ENCODE data around the gene PROM1. TPM values are rescaled to one million over a fixed set of nuclear protein-coding genes. Genes with fewer than 3 reads are reported as not detected.

Gene PROM1
- total and polyA plus RNA-seq, 11 donors: 1.5 to 30.5 (median 6.0) TPM

- no peak for DNase-seq
- intact Hi-C loops (cut with DNase I): no loop called here
- Histone ChIP-seq H3K27ac (no peak overlapping the region), H3K9me3 (peaks cover 0 to 15% (median 0%) of the 10 kb centered on the region in 12 donors), H3K4me1 (peaks cover 0 to 6% (median under 1%) of the 10 kb centered on the region in 12 donors), H3K27me3 (peaks cover 0 to 24% (median 3%) of the 10 kb centered on the region in 9 donors), H3K4me3 (no peak overlapping the region), H3K36me3 (no peaks in the 10 kb centered on the region)
- TF ChIP-seq CTCF (IDR thresholded peaks at IDR 0.05): no peak
- TF ChIP-seq POLR2A (IDR thresholded peaks at IDR 0.05): no peak
- 84 to 93% (median 91%) methylated on average over 2 of the region's 2 CpGs for WGBS, 4 donors
- ATAC-seq: no peak
Measured at GRCh38 chr4:16088601-16089000, 4.8 kb upstream of the PROM1 start.

- H3K4me1 ChIP-seq: peaks cover 0 to 23% (median 18%) of the 10 kb centered on the region in 12 donors
- H3K36me3 ChIP-seq: no peaks in the 10 kb centered on the region
- WGBS, 4 donors: 84 to 100% (median 96%) methylated on average over 1 to 2 of the region's 2 CpGs
- H3K27me3 ChIP-seq: peaks cover 7 to 42% (median 17%) of the 10 kb centered on the region in 9 donors
- H3K9me3 ChIP-seq: peaks cover 0 to 15% (median 0%) of the 10 kb centered on the region in 12 donors
- H3K27ac ChIP-seq: no peak overlapping the region
- ATAC-seq (no peak), DNase-seq (no peak)
- TF ChIP-seq CTCF (IDR thresholded peaks at IDR 0.05) (no peak), POLR2A (IDR thresholded peaks at IDR 0.05) (no peak)
- no peak overlapping the region for H3K4me3 ChIP-seq
- intact Hi-C loops (cut with DNase I): no loop called here
Measured at GRCh38 chr4:16085822-16086221, 2.0 kb upstream of the PROM1 start.

- ATAC-seq: peak; percentile 15 to 67 (median 47)
- Histone ChIP-seq H3K27ac (peak overlapping the region in 1 of 12 donors; percentile 19), H3K4me1 (peaks cover 0 to 30% (median 19%) of the 10 kb centered on the region in 12 donors), H3K9me3 (peaks cover 0 to 13% (median 0%) of the 10 kb centered on the region in 12 donors), H3K36me3 (no peaks in the 10 kb centered on the region), H3K27me3 (peaks cover 11 to 60% (median 25%) of the 10 kb centered on the region in 9 donors), H3K4me3 (peak overlapping the region; percentile 27 to 64 (median 56))
- DNase-seq: peak; percentile 18 to 77 (median 28)
- intact Hi-C loops (cut with DNase I): no loop called here
- no peak for TF ChIP-seq CTCF (IDR thresholded peaks at IDR 0.05)
- TF ChIP-seq POLR2A (IDR thresholded peaks at IDR 0.05): no peak
- 0 to 1% (median 1%) methylated on average over 31 to 60 of the region's 60 CpGs for WGBS, 4 donors
Measured at GRCh38 chr4:16082426-16083240, 1.2 kb downstream of the PROM1 start.

- WGBS, 4 donors: 19 to 24% (median 22%) methylated on average over 17 of the region's 17 CpGs
- no peak for ATAC-seq
- peaks cover 0 to 9% (median 0%) of the 10 kb centered on the region in 12 donors for H3K9me3 ChIP-seq
- intact Hi-C loops (cut with DNase I): no loop called here
- DNase-seq: no peak
- peak overlapping the region in 1 of 12 donors; percentile 19 for H3K27ac ChIP-seq
- peak overlapping the region; percentile 27 to 64 (median 56) for H3K4me3 ChIP-seq
- peaks cover 11 to 60% (median 25%) of the 10 kb centered on the region in 9 donors for H3K27me3 ChIP-seq
- no peaks in the 10 kb centered on the region for H3K36me3 ChIP-seq
- H3K4me1 ChIP-seq: peaks cover 0 to 30% (median 19%) of the 10 kb centered on the region in 12 donors
- TF ChIP-seq CTCF (IDR thresholded peaks at IDR 0.05) (no peak), POLR2A (IDR thresholded peaks at IDR 0.05) (no peak)
Measured at GRCh38 chr4:16082041-16082425, 1.8 kb downstream of the PROM1 start.

Measured in heart left ventricle (tissue), 16 donors.